Neuron (in vitro differentiated cells): ENCODE measurements around the gene KRT12.

Experiments
- H2AFZ ChIP-seq: one replicate; pipeline ENCODE4 v1.6.1; 2013; ENCODE audit warnings: low read depth, mild to moderate bottlenecking, inconsistent platforms, low read length, moderate library complexity
- H3K27me3 ChIP-seq: one replicate; pipeline ENCODE4 v1.6.1; 2013; ENCODE audit warnings: low read length; ENCODE audit not compliant: insufficient read depth
- H3K36me3 ChIP-seq: one replicate; pipeline ENCODE4 v1.6.1; 2013; ENCODE audit warnings: low read length; ENCODE audit not compliant: insufficient read depth
- H3K4me1 ChIP-seq: one replicate; pipeline ENCODE4 v1.6.1; 2013; ENCODE audit warnings: low read length; ENCODE audit not compliant: insufficient read depth
- H3K4me3 ChIP-seq: 2 replicates; pipeline ENCODE4 v1.5.1; 2013; ENCODE audit warnings: mild to moderate bottlenecking, low read length, moderate library complexity
- H3K9me3 ChIP-seq: one replicate; pipeline ENCODE4 v1.6.1; 2013; ENCODE audit warnings: low read length

Gene KRT12

GRCh38 chr17:40866838-40867237 lies at the start of gene KRT12:
Gene KRT12 (minus strand): TSS chr17:40867223. CDS start chr17:40867186, 37 bp downstream.
- H3K27me3 ChIP-seq, result peaks cover 6% of the 10 kb centered on the region
- H3K4me1 ChIP-seq, result no peaks in the 10 kb centered on the region
- no peak within 1 kb of the TSS for H3K4me3 ChIP-seq
- H2AFZ ChIP-seq, result no peak within 1 kb of the TSS
- no peaks in the 10 kb centered on the region for H3K36me3 ChIP-seq
- no peaks in the 10 kb centered on the region for H3K9me3 ChIP-seq

- Histone ChIP-seq H2AFZ (no peak overlapping the region), H3K9me3 (no peaks in the 10 kb centered on the region), H3K4me1 (no peaks in the 10 kb centered on the region), H3K27me3 (peaks cover 5% of the 10 kb centered on the region), H3K4me3 (no peak overlapping the region), H3K36me3 (no peaks in the 10 kb centered on the region)
These were observed 49.3 kb upstream of the KRT12 start for GRCh38 chr17:40916366-40916765.

GRCh38 chr17:40915721-40916256 lies 48.8 kb upstream of the KRT12 start:
- no peaks in the 10 kb centered on the region for H3K36me3 ChIP-seq
- H2AFZ ChIP-seq, result no peak overlapping the region
- H3K27me3 ChIP-seq, result peaks cover 5% of the 10 kb centered on the region
- H3K9me3 ChIP-seq, result no peaks in the 10 kb centered on the region
- no peaks in the 10 kb centered on the region for H3K4me1 ChIP-seq
- no peak overlapping the region for H3K4me3 ChIP-seq

DNA sequence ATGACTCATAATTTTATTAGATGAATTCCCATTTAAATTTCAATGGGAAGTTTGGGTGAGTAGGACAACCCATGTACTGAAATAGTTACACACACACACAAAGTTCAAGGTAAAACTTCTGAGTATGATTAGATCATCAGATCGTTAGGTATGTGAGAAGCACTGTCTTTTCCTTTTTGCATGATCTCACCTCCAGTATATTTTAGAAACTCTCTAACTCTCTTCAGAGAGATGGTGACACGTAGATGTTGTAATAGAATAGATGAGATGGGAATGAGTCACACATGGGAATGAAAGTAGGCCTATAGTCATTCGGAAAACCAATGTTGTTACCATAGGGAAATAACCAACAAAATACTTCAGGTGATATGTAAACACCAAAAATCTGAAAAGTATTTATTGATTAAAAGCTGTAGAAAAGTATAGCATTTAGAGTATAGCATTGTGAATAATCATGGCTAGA lies 48.2 kb upstream of the KRT12 start:
- no peaks in the 10 kb centered on the region for H3K4me1 ChIP-seq
- no peaks in the 10 kb centered on the region for H3K36me3 ChIP-seq
- H3K27me3 ChIP-seq, result peaks cover 5% of the 10 kb centered on the region
- no peak overlapping the region for H3K4me3 ChIP-seq
- no peak overlapping the region for H2AFZ ChIP-seq
- no peaks in the 10 kb centered on the region for H3K9me3 ChIP-seq

DNA sequence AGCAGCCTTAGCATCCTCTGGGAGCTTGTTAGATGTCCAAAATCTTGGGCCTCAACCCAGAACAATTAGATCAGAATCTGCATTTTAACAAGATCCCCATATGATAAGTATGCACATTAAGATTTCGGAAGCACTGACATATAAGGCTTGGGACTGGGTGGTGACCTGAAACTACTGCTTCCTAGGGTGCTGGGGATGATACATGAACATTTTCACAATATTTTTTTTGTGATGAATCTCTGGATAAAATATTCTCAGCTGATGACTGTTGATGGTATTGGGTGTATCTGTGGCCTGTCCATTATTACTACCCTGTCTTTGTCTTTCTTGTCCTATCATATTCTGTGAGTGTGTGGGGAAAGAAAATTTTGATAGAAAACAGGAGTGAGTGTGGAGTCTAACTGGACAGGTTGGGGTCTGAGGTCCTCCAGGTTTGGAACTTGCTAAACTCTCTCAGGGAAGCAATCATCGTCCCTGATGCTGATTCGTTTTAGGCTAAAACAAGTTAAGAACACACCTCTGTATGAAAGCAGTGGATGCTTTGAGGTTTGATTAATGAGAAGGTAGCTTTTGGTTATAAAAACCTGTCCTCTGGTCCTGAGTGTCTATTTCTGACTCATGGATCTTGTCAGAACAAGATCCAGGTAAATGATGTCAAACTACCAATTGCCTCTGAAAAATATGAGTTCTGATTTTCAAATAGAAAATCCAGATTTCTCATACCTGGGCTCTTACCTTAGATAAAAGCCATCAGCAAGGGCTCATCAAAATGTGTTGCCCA lies 47.2 kb upstream of the KRT12 start:
- no peaks in the 10 kb centered on the region for H3K4me1 ChIP-seq
- peaks cover 8% of the 10 kb centered on the region for H3K27me3 ChIP-seq
- no peak overlapping the region for H2AFZ ChIP-seq
- H3K36me3 ChIP-seq, result no peaks in the 10 kb centered on the region
- H3K4me3 ChIP-seq, result no peak overlapping the region
- no peaks in the 10 kb centered on the region for H3K9me3 ChIP-seq

- H2AFZ ChIP-seq, result no peak overlapping the region
- no peak overlapping the region for H3K4me3 ChIP-seq
- H3K4me1 ChIP-seq, result no peaks in the 10 kb centered on the region
- H3K27me3 ChIP-seq, result peaks cover 8% of the 10 kb centered on the region
- H3K9me3 ChIP-seq, result no peaks in the 10 kb centered on the region
- H3K36me3 ChIP-seq, result no peaks in the 10 kb centered on the region
These were observed 45.6 kb upstream of the KRT12 start for GRCh38 chr17:40912486-40913210.

DNA sequence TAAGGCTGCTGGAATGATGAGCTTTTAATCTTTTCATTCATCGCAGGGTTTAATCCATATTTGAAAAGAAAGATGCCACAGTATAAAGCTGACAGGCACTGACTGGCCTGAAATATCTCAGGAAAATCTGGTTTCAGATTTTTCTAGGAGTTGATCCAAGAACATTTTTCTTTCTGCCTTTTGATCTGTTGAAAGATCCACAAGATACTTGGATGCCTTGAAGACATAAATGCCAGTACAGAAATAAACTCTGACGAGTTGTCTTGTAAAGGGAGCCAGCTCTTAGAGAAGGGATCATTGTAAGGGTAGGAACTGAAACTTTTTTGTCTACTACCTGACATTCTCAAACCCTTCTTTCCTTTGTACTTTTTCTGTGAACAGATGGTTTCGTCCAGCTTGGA lies 43.4 kb upstream of the KRT12 start:
- Histone ChIP-seq H3K4me3 (no peak overlapping the region), H2AFZ (no peak overlapping the region), H3K9me3 (no peaks in the 10 kb centered on the region), H3K4me1 (no peaks in the 10 kb centered on the region), H3K27me3 (peaks cover 8% of the 10 kb centered on the region), H3K36me3 (no peaks in the 10 kb centered on the region)

DNA sequence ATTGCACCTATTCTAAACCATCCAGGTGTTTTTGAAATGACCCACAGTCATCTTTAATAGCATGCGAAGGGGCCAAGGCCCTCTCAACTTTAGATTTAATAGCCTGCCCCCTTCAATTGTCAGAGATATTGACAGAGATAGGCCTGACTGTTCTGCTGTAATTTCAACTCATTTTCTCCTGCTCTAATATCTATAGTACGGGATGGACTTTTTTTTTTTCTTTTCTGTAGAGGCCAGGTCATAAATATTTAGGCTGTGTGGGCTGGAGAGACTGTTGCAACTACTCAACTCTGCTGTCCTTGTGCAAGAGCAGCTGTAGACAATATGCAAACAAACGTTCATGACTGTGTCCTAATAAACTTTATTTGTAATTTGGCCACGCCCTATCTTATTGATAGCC lies 42.7 kb upstream of the KRT12 start:
- H3K36me3 ChIP-seq, result no peaks in the 10 kb centered on the region
- H3K27me3 ChIP-seq, result peaks cover 8% of the 10 kb centered on the region
- no peak overlapping the region for H3K4me3 ChIP-seq
- no peaks in the 10 kb centered on the region for H3K9me3 ChIP-seq
- H3K4me1 ChIP-seq, result no peaks in the 10 kb centered on the region
- H2AFZ ChIP-seq, result no peak overlapping the region

- Histone ChIP-seq H2AFZ (no peak overlapping the region), H3K4me3 (no peak overlapping the region), H3K9me3 (no peaks in the 10 kb centered on the region), H3K27me3 (peaks cover 8% of the 10 kb centered on the region), H3K4me1 (no peaks in the 10 kb centered on the region), H3K36me3 (no peaks in the 10 kb centered on the region)
These were observed 42.3 kb upstream of the KRT12 start for GRCh38 chr17:40909351-40909750.

- Histone ChIP-seq H3K36me3 (no peaks in the 10 kb centered on the region), H3K9me3 (no peaks in the 10 kb centered on the region), H3K27me3 (peaks cover 4% of the 10 kb centered on the region), H3K4me3 (no peak overlapping the region), H3K4me1 (no peaks in the 10 kb centered on the region), H2AFZ (no peak overlapping the region)
These were observed 39.6 kb upstream of the KRT12 start for GRCh38 chr17:40906613-40907012.

DNA sequence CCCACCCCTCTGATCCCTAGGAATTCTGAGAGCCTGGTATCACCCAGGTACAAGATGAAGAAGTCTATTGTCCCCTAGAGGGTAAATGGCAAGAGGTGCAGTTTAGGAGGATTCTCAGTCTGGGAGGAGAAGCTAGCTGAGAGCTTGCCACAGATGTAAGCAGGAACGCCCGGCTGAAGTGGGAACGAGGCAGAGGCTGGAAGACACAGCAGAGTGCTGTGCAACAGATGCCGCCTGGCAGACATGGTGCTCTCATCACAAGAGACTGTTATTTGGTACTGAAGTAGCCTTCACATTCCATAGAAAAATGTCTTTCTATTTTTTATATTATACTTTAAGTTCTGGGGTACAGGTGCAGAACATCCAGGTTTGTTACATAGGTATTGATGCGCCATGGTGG lies 38.3 kb upstream of the KRT12 start:
- H3K27me3 ChIP-seq, result peaks cover 3% of the 10 kb centered on the region
- no peaks in the 10 kb centered on the region for H3K36me3 ChIP-seq
- no peak overlapping the region for H3K4me3 ChIP-seq
- H3K4me1 ChIP-seq, result no peaks in the 10 kb centered on the region
- H3K9me3 ChIP-seq, result no peaks in the 10 kb centered on the region
- H2AFZ ChIP-seq, result no peak overlapping the region

GRCh38 chr17:40903129-40903847 lies 36.3 kb upstream of the KRT12 start:
- no peaks in the 10 kb centered on the region for H3K4me1 ChIP-seq
- H3K27me3 ChIP-seq, result no peaks in the 10 kb centered on the region
- H3K36me3 ChIP-seq, result no peaks in the 10 kb centered on the region
- H3K4me3 ChIP-seq, result no peak overlapping the region
- H3K9me3 ChIP-seq, result no peaks in the 10 kb centered on the region
- no peak overlapping the region for H2AFZ ChIP-seq

DNA sequence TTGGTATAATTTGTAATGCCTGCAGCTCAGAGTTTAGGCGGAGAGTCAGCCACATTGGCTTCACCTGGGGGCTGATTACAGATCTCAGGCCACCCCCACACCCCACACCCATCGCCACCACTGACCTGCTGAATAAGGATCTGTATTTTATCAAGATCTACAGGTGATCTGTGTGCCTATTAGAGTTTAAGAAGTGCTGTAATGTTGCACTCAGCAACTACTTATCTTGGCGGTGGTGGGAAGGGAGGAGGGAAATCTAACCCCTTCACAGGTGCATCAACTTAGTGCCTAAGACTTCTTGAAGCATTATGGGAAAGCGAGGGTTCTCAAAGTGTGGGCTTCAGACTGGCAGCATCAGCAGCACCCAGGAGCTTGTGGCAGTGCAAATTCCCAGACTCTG lies 35.5 kb upstream of the KRT12 start:
- Histone ChIP-seq H3K27me3 (no peaks in the 10 kb centered on the region), H3K4me3 (no peak overlapping the region), H3K9me3 (no peaks in the 10 kb centered on the region), H3K4me1 (no peaks in the 10 kb centered on the region), H2AFZ (no peak overlapping the region), H3K36me3 (no peaks in the 10 kb centered on the region)
